Raji (cell line): ENCODE data around the gene FAM171A1.

Source experiments
- POLR2A ChIP-seq: IDR thresholded peaks from 2 replicates; pipeline ENCODE4 v1.6.1; 2011; ENCODE audit warnings: low read depth, low read length, control low read depth; ENCODE audit not compliant: insufficient read depth

The FAM171A1 gene

DNA sequence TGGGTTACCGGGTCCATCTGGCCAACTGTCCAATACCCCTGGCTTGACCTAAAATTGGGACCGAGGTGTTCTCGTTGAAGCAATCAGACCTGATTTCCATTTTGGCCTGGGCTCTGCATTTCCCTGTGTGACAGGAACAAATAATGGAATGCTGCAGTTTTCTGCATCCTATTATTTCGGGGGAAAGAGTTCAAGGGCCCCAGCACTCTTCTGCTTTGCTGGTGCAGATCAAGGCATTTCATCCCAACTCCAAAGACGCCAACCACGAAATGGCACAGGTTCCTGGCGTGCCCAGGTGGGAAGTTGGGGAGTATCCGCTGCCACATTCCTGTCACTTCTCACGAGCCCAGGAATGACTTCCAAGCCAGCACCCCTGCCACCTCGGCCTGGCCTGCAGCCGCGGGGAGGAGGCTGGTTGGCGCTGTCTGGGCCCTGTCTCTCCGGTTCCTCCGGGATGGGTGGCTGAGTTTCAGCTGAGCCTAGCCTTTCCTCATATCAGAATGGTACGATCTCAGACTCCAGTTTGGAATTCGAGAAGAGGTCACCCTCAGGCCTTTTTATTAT, 56.5 kb downstream of the FAM171A1 start:
- no peak for TF ChIP-seq POLR2A

DNA sequence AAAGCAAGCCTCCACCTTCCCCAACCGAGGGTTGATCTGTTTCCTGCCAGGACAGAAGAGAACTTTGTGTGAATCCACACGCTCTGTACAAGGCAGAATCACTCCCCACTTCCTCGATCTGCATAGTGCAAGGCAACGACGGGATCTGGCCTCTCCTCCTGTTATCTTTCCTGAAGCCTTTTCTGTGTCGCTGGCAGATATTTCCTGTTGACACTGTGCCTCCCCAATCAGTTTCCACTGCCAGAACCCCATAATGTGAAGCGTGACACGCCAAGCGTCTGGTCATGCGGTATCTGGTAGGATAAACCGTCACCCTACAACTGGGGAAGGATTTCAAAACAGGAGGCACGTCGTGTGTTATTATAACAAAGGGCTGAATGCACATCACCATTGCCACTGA, 57.2 kb downstream of the FAM171A1 start:
- no peak for TF ChIP-seq POLR2A

DNA sequence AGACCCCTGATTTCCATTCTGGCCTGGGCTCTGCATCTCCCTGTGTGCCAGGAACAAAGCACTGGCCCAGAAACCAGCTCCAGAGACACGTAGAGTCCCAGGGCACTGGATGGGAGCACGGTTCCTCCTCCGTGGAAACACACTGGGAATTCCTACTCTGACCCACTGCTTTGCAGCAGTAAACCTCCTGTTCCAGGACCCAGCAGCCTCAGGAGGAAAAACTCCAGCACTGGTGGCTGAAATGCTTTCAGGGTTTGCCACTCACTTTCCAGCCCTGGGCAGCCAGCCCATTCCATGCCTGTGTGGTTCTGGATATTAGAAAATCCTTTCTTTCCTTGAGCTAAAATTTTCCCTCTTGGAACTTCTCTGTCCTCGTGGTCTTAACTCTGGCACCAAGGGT, 58.0 kb downstream of the FAM171A1 start:
- no peak for TF ChIP-seq POLR2A

DNA sequence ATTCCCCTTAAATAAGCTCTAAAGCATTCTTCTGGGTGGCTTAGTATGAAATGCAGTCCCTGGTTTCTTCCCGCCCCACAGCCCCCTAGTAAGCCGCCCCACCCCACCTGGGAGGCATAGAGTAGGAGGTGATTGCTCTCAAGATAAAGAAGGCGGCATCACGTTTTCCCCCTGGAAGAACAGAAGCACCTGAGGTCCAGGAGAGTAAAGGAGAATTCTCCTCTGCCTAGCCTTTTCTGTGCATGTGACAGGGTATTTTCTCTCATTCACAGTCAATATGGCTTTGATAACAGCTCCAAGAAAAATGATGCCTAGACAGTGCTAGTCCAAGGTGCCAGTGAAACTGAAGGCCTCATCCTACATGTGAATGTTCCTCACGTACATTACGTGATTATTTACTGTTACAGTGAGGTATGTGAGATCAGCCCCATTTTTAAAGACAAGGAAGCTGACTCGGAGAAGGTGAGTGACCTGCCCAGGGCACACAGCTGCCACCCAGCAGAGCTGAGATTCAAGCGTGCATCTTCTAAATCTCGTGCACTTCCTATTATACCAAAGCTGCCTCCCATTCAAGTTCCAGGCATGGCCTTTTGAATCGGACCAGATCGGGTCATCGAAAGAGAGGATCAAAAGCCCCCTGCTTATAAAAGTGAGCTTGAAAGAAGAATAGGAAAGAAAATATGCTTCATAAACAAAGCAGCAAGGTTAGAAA, 59.4 kb downstream of the FAM171A1 start:
- TF ChIP-seq POLR2A = no peak

DNA sequence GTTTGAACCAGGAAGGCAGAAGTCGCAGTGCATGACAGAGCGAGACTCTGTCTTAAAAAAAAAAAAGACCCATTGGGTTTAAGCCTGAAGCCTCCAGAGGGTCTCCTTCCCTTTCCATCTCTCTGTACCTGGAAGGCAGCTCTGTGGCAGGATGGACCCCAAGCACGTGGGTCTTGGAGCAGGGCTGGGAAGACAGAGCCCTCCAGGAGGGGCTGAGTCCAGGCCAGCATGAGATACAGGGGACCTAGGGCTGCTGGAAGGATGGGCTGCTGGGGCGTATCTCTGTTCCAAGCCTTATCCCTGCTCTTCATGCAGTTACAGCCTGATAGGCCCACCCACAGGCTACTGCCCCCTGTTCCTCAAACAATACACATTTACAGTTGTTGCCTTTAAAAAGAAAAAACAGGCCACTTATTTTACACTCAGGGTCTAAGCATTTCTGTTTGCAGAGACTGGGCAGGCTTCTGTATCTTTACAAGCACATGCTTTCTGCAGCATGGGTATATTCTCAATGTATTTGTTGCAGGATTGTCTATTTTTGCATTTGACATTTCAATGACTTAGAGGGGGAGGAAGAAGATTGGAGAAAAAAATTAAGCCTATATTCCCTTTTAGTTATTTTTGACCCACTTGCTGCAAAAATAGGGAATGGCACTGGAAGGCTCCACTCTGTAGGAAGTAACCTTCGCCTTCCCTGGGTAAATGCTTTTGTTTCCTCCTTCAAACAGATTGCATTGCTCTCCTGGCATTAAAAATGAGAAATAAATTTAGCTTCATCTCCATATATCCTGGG, 60.1 kb downstream of the FAM171A1 start:
- no peak for TF ChIP-seq POLR2A

DNA sequence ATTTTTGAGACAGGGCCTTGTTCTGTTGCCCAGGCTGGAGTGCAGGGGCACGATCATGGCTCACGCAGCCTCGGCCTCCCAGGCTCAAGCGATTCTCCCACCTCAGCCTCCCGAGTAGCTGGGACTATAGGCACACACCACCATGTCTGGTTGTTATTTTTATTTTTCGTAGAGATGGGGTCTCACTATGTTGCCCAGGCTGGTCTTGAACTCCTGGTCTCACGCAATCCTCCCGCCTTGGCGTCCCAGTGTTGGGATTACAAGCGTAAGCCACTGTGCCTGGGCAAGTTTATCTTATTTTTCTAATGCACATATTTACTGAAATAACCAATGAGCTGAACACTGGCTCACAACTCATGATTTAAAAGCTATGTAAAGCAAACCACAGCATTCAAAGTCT, 61.9 kb downstream of the FAM171A1 start:
- no peak for TF ChIP-seq POLR2A

DNA sequence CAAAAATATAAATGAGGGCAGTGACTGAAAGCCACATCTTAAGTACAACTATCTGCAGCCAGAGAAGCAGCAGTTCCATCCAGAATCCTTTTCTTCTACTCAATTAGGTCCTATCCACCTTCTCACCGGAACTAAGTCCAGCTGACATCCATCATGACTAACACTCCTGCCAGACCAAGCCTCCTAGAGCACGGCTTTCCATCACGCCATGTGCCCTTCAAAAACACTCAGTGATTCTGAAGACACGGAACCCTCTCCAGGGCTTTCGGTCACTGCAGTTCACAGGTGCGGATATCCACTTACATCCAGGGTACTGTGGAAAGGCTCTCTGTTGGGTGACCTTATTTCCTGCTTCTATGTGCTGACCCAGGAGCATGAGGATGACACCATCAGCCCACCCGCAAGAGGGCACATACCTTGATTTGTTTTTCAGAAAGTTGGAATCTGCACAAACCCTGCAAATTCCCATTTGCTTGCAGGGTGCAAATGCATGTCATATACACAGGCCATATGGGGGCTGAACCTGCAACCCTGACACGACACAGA, 64.3 kb downstream of the FAM171A1 start:
- TF ChIP-seq POLR2A = no peak

DNA sequence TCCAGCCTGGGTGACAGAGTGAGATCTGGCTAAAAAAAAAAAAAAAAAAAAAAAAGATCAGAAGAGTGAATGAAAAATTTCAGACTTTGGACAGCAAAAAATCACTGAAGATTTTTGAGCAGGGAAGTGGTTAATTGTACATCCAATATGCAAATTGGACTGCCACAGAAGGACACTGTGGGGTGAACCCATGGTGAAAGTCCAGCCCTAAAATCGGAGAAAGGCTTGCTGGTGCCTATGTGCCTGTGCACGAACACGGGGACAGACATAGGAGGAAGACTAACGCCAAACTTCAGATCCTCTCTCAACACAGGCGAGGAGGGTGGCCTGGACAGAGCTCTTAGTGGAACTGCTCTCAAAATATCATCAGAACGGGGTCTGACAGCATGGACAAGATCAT, 65.5 kb downstream of the FAM171A1 start:
- TF ChIP-seq POLR2A = no peak

DNA sequence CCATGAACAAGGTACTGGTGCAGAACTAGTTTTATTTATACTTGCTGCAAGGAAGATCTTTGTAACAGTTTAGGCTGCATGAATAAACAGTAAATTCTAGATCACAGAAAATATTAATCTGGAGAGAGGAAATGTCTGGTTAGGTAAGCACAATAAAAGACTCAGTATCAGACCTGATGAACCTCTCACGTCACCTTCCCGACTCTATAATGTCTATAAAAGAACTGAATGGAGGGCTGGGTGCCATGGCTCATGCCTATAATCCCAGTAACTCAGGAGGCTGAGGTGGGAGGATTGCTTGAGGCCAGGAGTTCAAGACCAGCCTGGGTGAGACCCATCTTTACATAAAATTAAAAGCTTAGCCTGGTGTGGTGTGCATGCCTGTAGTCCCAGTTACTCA, 65.9 kb downstream of the FAM171A1 start:
- TF ChIP-seq POLR2A = no peak

DNA sequence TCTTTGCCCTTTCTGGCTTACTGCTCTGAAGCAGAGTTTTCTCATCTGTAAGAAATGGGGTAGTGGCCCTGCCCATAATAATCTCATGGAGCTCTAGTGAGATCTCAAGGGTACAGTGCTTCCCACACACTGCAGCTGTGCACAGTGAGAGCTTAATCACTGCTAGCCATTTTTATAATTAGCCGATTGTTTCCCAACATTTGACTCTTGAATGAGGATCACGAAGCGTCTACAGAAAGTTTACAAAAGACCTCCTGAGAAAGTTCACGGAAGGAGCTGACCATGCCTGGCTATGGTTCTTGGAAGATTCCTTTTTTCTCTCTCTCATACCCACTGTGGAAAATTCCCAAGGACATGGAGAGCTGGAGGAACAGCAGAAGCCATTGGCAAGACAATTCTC, 70.4 kb downstream of the FAM171A1 start:
- no peak for TF ChIP-seq POLR2A

DNA sequence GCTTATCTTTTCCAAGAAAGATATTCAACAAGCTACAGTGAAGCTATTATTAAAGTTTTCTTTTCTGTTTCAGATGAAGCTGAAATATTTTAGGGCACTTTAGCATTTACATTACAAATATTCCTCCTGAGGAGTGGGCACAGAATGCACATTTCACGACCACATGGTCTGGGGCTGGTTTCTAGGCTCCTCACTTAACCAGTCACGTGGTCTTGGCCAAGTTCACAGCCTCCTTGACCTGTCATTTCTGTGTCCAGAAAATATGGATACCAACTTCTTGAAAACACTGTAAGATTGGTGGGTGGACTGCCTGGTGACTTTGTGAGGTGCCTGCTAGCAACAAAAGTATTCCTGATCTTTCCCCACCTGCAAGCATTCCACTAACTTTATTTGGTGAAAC, 70.9 kb downstream of the FAM171A1 start:
- TF ChIP-seq POLR2A = no peak

DNA sequence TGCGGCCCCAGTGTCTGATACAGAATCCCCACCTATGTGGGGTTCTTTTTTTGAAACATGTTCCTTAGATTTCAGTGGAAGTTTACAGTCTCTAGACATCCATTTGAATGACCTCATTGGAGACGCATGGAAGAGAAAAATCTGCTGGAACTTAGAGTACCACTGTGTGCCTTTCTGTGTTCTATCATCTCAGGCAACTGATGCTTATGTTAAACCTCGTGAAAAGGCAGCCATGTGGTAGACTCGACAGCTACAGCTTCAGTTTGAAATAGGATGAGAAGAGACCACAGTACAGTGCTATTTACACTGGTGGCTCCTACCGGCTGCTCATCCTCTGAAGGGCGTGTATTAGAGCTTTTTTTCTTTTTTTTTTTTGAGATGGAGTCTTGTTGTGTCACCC, 74.4 kb downstream of the FAM171A1 start:
- no peak for TF ChIP-seq POLR2A

DNA sequence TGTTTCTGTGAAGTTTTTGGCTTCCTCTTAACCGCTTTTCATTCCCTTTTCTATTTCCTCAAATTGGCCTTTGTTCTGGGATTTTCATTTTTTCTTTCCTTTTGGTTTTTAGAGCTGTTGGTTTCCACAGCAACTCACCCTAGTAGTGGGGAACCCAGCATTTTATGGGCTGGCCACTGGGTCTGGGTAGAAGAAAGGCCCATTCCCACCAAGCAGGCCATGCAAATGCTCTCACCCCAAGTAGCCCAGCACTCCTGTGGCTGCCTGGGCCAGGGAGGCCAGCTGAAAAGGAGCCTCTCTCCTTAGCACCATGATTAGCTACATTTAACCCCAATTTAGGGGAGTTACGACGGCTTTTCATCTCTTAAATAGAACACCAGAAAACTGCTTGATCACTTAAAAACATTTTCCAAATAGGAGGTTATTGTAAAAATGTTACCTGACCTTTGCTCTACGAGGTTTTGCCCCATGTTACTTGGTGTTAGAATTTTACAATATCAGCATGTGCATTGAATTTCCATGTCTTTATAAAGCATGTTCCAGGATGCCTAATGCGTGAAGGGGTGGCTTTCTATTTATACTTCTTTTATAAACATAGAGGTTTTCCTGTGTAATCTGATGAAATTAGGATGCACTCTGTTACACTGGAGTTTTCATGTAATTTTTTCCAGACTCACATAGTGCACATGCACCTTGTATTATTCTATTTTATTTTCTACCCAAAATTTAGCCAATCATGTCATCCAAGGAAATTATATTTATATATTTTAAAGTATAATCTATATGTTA, 75.4 kb downstream of the FAM171A1 start:
- TF ChIP-seq POLR2A = no peak

DNA sequence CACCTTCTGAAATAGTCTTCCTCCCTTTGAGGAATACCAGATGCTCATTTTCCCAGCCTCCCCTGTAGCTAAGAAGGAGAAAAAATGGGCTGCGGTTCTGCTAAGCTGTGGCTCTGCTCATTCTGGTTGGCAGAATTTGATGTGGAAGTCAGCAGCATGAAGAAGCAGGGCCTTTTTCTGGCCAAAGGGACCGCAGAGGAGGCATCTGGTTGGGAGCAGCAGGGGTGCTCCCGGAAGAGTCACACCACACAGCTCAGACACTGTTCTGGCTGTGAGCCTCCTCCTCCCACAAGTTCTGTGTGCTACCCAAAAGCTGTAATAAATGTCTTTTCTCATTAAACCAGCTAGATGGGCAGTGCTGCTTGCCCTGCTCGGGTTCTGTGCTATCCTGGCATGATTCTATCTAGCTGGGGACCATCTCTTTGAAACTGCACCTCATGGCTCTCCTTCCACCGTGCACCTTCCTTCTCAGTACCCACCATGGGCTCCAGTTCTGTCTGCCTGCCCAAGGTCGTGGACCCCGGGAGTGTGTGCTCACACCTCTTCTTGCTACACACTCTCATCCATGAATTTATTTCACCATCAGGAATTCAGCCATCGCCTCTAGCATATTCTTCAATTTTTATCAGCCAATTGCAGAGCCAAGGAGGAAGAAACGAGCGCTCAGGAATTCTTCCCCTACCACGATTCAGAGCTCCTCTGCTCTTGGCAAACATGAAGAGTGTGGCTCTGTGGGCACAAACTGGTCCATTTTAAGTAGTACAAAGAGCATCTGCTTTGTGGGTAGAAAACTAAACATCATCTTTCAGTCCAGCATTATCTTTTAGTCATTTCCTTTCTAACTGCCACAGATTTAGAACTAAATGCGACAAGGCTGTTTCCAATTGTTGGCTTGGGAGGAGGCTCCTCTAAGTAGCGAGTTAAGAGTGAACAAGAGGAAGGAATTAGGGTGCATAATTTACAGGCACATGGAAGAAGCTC, 76.9 kb downstream of the FAM171A1 start:
- no peak for TF ChIP-seq POLR2A
